Measurements from ENCODE around the gene RASL10B.

- TF ChIP-seq, protein P1, sequence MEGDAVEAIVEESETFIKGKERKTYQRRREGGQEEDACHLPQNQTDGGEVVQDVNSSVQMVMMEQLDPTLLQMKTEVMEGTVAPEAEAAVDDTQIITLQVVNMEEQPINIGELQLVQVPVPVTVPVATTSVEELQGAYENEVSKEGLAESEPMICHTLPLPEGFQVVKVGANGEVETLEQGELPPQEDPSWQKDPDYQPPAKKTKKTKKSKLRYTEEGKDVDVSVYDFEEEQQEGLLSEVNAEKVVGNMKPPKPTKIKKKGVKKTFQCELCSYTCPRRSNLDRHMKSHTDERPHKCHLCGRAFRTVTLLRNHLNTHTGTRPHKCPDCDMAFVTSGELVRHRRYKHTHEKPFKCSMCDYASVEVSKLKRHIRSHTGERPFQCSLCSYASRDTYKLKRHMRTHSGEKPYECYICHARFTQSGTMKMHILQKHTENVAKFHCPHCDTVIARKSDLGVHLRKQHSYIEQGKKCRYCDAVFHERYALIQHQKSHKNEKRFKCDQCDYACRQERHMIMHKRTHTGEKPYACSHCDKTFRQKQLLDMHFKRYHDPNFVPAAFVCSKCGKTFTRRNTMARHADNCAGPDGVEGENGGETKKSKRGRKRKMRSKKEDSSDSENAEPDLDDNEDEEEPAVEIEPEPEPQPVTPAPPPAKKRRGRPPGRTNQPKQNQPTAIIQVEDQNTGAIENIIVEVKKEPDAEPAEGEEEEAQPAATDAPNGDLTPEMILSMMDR (IDR thresholded peaks at IDR 0.05), result no peak
- no peak for TF ChIP-seq POLR2A (IDR thresholded peaks at IDR 0.05)
Measured at GRCh38 chr17:35752945-35753764, 21.7 kb downstream of the RASL10B start, which contains the start of gene GAS2L2.
